K562 treated with DMSO at 1 percent for 4 hours (cell line): Measurements from ENCODE around the gene ERCC3. TPM values are rescaled to one million over a fixed set of nuclear protein-coding genes. Genes with fewer than 3 reads are reported as not detected.

Source experiments
- total RNA-seq: library from RNA; unstranded; fragments of 300-600 nt; gene quantifications from 2 replicates; pipeline ENCODE4 v1.2.3, GENCODE V29; 2022; ENCODE audit not compliant: insufficient read depth

The ERCC3 gene
- total RNA-seq: 29.8 and 36.8 TPM in 2 replicates

DNA sequence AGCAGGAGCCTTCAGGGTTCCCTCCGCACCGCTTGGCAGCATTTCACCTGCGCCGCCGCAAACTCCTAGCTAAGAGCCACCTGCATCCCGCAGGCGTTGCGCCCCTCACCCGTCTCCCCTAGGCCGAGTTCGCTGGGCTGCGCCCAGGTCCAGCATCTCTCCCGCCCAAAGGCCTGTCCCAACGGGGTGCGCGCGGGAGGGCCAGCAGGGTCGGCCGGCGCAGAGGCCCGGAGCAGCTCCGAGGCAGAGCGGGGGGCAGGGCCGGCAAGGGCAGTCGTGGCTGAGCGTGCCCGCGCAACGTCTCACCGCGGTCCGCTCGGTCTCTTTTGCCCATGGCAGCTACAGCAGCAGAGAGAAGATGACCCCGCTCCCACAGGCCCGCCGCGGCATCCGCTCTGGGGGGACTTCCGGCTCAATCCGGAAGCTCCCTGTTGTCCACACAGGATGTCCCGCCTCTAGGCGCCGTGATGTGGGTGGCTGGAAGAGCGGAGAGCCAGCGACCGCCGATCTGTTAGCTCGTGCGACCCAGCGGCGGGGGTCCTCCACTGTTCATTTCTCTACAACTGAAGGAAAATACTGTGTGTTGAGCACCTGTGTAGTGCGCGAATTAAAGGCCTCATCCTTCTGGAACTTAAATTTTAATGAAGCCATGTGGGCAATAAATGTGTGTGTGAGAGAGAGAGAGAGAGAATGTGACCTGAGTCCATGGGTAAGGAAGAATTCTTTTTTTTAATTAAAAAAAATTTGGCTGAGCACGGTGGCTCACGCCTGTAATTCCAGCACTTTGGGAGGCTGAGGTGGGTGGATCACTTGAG is at the start of gene ERCC3:
Gene ERCC3 (minus strand): TSS at position 397 of the 815 bp plus-strand sequence. CDS start 63 bp downstream, at position 334.

DNA sequence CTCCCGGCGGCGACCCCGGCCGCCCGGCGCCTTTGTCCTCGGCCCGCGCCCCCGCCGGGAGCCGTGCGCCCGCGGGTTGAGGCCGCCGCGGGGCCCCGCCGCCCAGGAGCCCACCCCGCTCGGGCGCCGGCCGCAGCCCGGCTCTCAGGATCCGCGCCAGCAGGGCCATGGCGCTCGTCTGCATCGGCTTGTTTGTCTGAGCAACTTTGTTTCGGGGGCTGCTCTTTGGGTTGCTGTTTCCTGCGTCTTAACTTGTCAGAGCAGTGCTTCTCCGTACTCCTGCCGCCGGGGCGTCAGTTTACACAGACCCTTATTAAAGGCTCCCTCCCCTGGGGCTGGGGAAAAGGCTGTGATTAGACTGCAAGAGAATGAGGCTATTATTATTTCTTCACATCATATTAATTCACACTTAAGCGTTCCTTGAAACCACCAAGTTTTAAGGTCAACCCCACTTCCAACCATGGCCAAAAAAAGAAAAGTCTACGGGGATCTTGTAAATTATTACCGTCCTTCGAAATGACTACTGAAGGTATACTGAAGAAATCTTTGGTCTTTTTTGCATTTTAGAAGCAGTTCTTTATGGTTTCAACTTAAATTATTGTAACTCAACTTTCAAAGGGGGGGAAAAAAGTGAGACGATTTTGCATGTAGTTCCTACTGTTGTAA is 73.7 kb downstream of the ERCC3 start, which contains the start of gene CYP27C1:
Gene CYP27C1 (minus strand): TSS at position 198 of the 666 bp plus-strand sequence. CDS start 29 bp downstream, at position 169.

Other genes starting within 250 kb of the ERCC3 start
- gene BIN1, start 187.0 kb downstream of the ERCC3 start, total RNA-seq: 2.2 and 3.0 TPM in 2 replicates
- gene CYP27C1, start 73.8 kb downstream of the ERCC3 start, total RNA-seq: not detected in 2 replicates
- 11.2 and 13.5 TPM in 2 replicates for gene MAP3K2, start 93.8 kb upstream of the ERCC3 start, total RNA-seq
- not detected in 2 replicates for gene PROC, start 124.3 kb upstream of the ERCC3 start, total RNA-seq
- 29.4 and 32.5 TPM in 2 replicates for gene IWS1, start 232.3 kb upstream of the ERCC3 start, total RNA-seq
- gene MYO7B, start 241.5 kb upstream of the ERCC3 start, total RNA-seq: not detected in 2 replicates